HUES48 (cell line): ENCODE measurements around the gene CD6.

Source experiments
- H3K27ac ChIP-seq: one replicate; pipeline ENCODE4 v1.7.0; 2013; ENCODE audit warnings: low read depth, low read length, inconsistent platforms
- H3K27me3 ChIP-seq: 2 replicates; pipeline ENCODE4 v1.6.1; 2013; ENCODE audit warnings: mild to moderate bottlenecking, low read length; ENCODE audit not compliant: control insufficient read depth, insufficient read depth
- H3K36me3 ChIP-seq: 2 replicates; pipeline ENCODE4 v1.6.1; 2013; ENCODE audit warnings: low read length; ENCODE audit not compliant: control insufficient read depth, insufficient read depth
- H3K4me1 ChIP-seq: 2 replicates; pipeline ENCODE4 v1.6.1; 2013; ENCODE audit warnings: mild to moderate bottlenecking, low read length; ENCODE audit not compliant: control insufficient read depth, insufficient read depth
- H3K4me3 ChIP-seq: 2 replicates; pipeline ENCODE4 v1.5.1; 2013; ENCODE audit warnings: mild to moderate bottlenecking, low read depth, low read length
- H3K9ac ChIP-seq: 2 replicates; pipeline ENCODE4 v1.6.1; 2013; ENCODE audit warnings: mild to moderate bottlenecking, low read depth, low read length, moderate library complexity
- H3K9me3 ChIP-seq: 2 replicates; pipeline ENCODE4 v1.6.1; 2013; ENCODE audit warnings: low read length; ENCODE audit not compliant: control insufficient read depth, insufficient read depth

Gene CD6

GRCh38 chr11:61022311-61023085 is 51.0 kb downstream of the CD6 start:
- Histone ChIP-seq H3K27ac (no peak overlapping the region), H3K4me3 (peak overlapping the region; percentile 56; the same call in 1 of the 2 replicates), H3K36me3 (no peaks in the 10 kb centered on the region), H3K9me3 (no peaks in the 10 kb centered on the region), H3K27me3 (peaks cover 16% of the 10 kb centered on the region), H3K9ac (no peak overlapping the region), H3K4me1 (peaks cover 3% of the 10 kb centered on the region)

DNA sequence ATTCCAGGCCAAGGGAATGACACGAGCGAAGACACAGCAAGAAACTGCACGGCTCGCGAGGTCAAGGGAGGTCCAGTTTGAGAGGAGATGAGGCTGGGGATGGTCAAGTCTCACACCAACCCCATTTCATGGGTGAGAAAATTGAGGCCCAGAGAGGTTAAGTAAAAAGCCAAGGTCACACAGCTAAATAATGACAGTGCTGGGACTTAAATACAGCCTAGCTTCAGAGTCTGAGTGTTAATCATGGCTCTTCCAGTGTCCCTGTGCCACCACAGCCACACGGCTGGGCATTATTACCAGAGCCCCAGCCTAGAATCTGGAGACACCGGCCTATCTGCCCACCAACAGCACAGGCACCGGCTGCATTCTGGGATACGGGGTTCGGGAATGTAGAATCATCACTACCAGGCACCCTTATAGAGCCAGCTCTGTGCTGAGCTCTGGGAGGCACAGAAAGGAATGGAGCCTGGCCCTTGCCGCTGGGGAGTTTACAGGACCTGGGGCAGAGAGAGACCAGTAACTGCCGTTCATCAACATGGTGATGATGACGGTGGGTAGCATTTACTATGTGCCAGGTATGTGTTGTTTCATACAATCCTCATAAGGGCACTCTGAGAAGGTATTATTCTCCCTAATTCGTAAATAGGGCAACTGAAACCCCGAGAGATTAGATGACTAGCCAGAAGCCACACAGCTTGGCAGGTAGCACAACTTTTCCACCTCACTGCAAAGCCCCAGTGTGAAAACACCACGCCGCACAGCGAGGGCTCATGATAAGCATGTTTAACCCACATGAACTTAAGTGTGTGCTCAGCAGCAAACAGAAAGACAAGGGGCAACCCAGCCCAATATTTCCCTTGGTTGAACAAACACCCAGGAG is 51.8 kb downstream of the CD6 start:
- H3K4me1 ChIP-seq, result peaks cover 3% of the 10 kb centered on the region
- H3K27ac ChIP-seq, result no peak overlapping the region
- H3K4me3 ChIP-seq, result no peak overlapping the region
- H3K36me3 ChIP-seq, result no peaks in the 10 kb centered on the region
- H3K9me3 ChIP-seq, result no peaks in the 10 kb centered on the region
- peaks cover 19% of the 10 kb centered on the region; the same call in 1 of the 2 replicates for H3K27me3 ChIP-seq
- no peak overlapping the region for H3K9ac ChIP-seq

DNA sequence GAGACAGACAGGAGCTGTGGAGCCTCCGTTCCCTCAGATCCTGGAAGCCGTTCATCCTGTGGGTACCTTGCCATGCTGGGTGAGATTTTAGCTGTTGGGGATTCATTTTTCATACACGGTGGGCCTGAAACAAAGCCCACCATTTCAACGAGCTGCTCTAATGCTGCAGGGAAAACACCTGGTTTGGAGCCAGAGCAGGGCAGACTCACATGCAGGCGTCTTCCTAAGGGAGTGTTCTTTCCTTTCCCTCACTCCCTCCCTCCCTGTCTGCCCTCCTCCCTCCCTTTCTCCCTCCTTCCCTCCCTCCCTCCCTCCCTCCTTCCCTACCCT is 52.5 kb downstream of the CD6 start:
- H3K36me3 ChIP-seq, result no peaks in the 10 kb centered on the region
- no peaks in the 10 kb centered on the region for H3K9me3 ChIP-seq
- peaks cover 3% of the 10 kb centered on the region for H3K4me1 ChIP-seq
- H3K4me3 ChIP-seq, result no peak overlapping the region
- peaks cover 19% of the 10 kb centered on the region; the same call in 1 of the 2 replicates for H3K27me3 ChIP-seq
- H3K9ac ChIP-seq, result no peak overlapping the region
- H3K27ac ChIP-seq, result no peak overlapping the region

- peaks cover 3% of the 10 kb centered on the region for H3K4me1 ChIP-seq
- no peaks in the 10 kb centered on the region for H3K9me3 ChIP-seq
- H3K9ac ChIP-seq, result no peak overlapping the region
- H3K36me3 ChIP-seq, result no peaks in the 10 kb centered on the region
- no peak overlapping the region for H3K27ac ChIP-seq
- H3K27me3 ChIP-seq, result peaks cover 15% of the 10 kb centered on the region; the same call in 1 of the 2 replicates
- no peak overlapping the region for H3K4me3 ChIP-seq
Observed at GRCh38 chr11:61024938-61025820, 53.7 kb downstream of the CD6 start.

GRCh38 chr11:61025821-61026120 is 54.3 kb downstream of the CD6 start:
- peaks cover 15% of the 10 kb centered on the region; the same call in 1 of the 2 replicates for H3K27me3 ChIP-seq
- no peaks in the 10 kb centered on the region for H3K36me3 ChIP-seq
- H3K9ac ChIP-seq, result no peak overlapping the region
- peaks cover 3% of the 10 kb centered on the region for H3K4me1 ChIP-seq
- no peak overlapping the region for H3K27ac ChIP-seq
- H3K9me3 ChIP-seq, result no peaks in the 10 kb centered on the region
- no peak overlapping the region for H3K4me3 ChIP-seq

- H3K36me3 ChIP-seq, result no peaks in the 10 kb centered on the region
Observed at GRCh38 chr11:61026121-61027031, 54.9 kb downstream of the CD6 start.

DNA sequence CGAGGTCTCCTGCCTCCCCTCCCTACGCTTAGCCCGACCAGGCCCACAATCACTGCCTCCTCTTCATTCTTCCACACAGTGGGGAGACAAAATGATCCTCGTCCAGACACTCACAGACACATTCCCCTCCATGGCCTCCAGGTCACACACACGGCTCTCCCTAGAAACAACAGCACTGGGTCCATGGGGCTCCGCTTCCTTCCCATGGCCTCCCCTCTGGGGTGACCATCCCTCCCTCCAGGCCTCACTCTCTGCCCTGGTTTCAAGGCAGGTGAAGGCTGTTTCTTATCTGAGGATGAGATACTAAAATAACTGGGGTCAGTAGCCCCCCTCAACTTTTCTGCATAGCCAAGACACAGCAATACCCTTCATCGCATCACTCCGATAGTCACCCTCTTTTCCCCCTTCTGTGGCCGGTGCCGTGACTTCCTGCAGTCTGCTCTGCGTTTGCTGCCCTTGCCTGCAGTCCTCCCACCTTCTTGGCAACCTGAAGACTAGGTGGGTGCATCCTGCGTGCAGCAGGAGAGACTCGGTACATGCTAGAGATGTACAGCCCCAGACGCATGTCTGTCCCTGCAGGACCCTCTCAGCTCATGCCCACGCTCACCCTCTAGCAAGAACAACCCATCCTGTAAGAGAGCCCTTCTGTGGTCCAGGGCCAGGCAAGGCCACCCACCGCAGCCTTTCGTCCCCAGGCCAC is 55.8 kb downstream of the CD6 start:
- no peaks in the 10 kb centered on the region; the same call in 1 of the 2 replicates for H3K4me1 ChIP-seq
- H3K9ac ChIP-seq, result no peak overlapping the region
- no peaks in the 10 kb centered on the region for H3K36me3 ChIP-seq
- peaks cover 15% of the 10 kb centered on the region; the same call in 1 of the 2 replicates for H3K27me3 ChIP-seq
- no peak overlapping the region for H3K27ac ChIP-seq
- H3K4me3 ChIP-seq, result no peak overlapping the region
- H3K9me3 ChIP-seq, result no peaks in the 10 kb centered on the region

More at GRCh38 chr11:61026121-61027031, 54.9 kb downstream of the CD6 start:
- Histone ChIP-seq H3K9me3 (no peaks in the 10 kb centered on the region), H3K27me3 (peaks cover 15% of the 10 kb centered on the region; the same call in 1 of the 2 replicates), H3K27ac (no peak overlapping the region), H3K9ac (no peak overlapping the region), H3K4me3 (no peak overlapping the region), H3K4me1 (peaks cover 3% of the 10 kb centered on the region)

- Histone ChIP-seq H3K36me3 (no peaks in the 10 kb centered on the region), H3K9me3 (no peaks in the 10 kb centered on the region), H3K27ac (no peak overlapping the region), H3K4me3 (no peak overlapping the region), H3K9ac (no peak overlapping the region), H3K4me1 (no peaks in the 10 kb centered on the region; the same call in 1 of the 2 replicates), H3K27me3 (peaks cover 15% of the 10 kb centered on the region; the same call in 1 of the 2 replicates)
Observed at GRCh38 chr11:61028135-61028729, 56.8 kb downstream of the CD6 start.

GRCh38 chr11:61032824-61033223 is 61.3 kb downstream of the CD6 start:
- no peaks in the 10 kb centered on the region for H3K9me3 ChIP-seq
- no peaks in the 10 kb centered on the region for H3K4me1 ChIP-seq
- H3K9ac ChIP-seq, result no peak overlapping the region
- H3K27me3 ChIP-seq, result no peaks in the 10 kb centered on the region; the same call in 1 of the 2 replicates
- no peak overlapping the region for H3K4me3 ChIP-seq
- H3K36me3 ChIP-seq, result no peaks in the 10 kb centered on the region
- no peak overlapping the region for H3K27ac ChIP-seq
